Testis (tissue), 2 donors: ENCODE results near the gene NPAS3.

Experiments
- CTCF ChIP-seq, 3 experiments: fragments of 450-650 bp in 2 of 3; fragments of 200-600 bp in 1 of 3; sonication (generic) in 1 of 3; IDR thresholded peaks; one replicate each; pipeline ENCODE4 v1.5.1; 2016 to 2019; ENCODE audit warnings: antibody characterized with exemption in 3 of 3, mild to moderate bottlenecking in 2 of 3, moderate library complexity in 1 of 3
- POLR2A ChIP-seq: fragments of 450-650 bp; IDR thresholded peaks from one replicate; pipeline ENCODE4 v1.6.1; 2017; ENCODE audit warnings: antibody characterized with exemption, mild to moderate bottlenecking, moderate library complexity

GRCh38 chr14:33240466-33240865, 301.8 kb downstream of the NPAS3 start:
- no peak for TF ChIP-seq CTCF (IDR thresholded peaks at IDR 0.05)
- TF ChIP-seq POLR2A = no peak
